GDM1 (cell line): Measurements from ENCODE around the gene SUPV3L1.
"Not testable (repeated sequence)": the region's sequence is repeated elsewhere in the genome, so short reads cannot be mapped to it uniquely, and the experiment has no call there.

Source experiments
- DNase-seq: peaks from one replicate; lab custom pipeline; 2025; lab: John Stamatoyannopoulos, UW

The SUPV3L1 gene

DNA sequence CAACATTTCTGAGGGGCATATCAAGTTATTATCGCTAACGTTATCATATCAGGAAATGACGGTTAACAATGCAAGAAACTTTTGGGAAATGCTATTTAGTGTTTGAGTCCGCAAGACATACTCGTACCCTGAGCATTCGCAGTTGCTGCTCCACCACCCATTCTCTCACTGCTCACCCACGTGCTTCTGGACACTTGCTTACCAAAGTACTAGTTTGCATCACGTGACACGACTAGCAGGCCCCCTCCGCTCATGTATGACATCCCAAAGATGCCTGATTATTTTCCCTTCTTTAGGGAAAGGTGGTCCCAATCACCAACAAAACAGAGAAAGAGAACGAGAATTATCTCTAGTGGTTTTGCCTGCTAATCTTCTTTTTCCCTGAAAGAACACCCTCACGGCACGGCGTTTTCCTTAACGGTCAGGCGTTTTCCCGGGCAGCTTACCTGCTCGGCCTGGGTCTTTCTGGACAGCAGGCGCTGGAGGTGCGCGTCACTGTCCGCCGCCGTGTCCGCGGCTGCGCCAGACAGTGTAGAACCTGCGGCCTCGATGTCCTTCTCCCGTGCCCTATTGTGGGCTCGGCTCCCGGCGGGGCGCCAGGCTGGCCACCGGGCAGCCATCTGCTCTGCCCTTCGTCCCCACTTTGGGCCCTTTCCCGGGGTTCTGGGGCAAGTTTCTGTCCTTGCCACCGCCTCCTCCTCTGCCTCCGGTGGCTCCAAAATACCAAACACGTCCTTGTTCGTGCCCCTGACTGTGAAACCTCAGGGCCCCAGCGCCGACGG, at the start of gene SUPV3L1:
Gene SUPV3L1, plus strand, starts transcription at position 492 of the 782 bp plus-strand sequence. Its CDS starts 58 bp downstream, at position 550.
- DNase-seq, result peak; percentile 90

DNA sequence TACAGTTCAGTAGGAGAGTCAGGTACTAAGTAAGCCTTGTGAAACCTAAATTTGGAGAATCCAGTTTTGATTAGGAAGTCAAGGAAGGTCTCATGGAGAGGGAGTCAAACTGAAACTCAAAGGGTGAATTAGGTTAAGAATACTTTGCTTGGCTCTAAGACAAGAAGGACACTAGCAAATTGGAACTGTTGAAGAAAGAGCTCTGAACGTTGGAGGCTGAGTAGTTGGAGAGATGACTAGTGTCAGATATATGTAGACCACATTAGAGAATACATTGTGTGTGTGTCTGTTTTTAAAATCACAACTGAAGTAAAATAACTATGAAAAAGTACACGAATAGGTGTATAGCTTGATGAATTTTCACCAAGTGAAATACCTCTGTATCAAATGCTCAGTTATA, 49.8 kb upstream of the SUPV3L1 start:
- no peak for DNase-seq

DNA sequence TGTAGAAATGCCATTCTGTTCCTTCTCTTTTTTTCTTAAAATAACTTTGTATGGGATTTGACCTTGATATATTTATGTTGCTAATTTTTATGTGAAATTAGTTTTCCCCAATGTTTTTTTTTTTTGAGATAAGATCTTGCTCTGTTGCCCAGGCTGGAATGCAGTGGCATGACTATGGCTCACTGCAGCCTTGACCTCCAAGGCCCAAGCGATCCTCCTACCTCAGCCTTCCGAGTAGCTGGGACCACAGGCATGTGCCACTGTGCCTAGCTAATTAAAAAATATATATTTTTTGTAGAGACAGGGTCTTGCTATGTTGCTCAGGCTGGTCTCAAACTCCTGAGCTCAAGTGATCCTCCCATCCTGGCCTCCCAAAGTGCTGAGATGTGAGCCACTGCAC, 40.1 kb upstream of the SUPV3L1 start:
- no peak for DNase-seq

DNA sequence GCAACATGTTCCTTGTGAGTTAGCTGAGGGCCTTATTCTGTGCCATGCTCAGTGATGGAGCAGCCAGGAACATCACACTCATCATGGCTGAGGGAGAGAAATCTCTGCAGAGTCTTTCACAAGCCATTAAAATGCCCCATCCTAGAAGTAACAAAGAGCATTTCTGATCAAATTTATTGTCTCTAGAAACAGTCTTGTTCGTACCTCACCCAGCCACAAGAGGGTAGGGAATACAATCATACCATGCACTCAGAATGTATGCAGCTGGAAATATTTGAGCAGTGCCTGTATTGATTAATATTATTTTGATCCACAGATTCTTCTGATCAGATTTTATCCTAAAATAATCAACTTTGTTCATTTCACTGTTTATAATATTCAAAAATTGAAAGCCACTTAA, 38.7 kb upstream of the SUPV3L1 start:
- no peak for DNase-seq

DNA sequence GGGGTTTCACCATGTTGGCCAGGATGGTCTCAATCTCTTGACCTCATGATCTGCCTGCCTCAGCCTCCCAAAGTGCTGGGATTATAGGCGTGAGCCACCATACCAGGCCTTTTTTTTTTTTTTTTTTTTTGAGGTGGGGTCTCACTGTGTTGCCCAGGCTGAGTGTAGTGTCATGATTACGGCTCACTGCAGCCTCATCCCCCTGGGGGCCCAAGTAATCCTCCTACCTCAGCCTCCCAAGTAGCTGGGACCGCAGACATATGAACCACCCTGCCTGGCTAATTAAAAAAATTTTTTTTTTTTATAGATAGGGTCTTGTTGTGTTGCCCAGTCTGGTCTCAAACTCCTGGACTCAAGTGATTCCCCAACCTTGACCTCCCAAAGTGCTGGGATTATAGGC, 38.0 kb upstream of the SUPV3L1 start:
- DNase-seq, result not testable (repeated sequence)

DNA sequence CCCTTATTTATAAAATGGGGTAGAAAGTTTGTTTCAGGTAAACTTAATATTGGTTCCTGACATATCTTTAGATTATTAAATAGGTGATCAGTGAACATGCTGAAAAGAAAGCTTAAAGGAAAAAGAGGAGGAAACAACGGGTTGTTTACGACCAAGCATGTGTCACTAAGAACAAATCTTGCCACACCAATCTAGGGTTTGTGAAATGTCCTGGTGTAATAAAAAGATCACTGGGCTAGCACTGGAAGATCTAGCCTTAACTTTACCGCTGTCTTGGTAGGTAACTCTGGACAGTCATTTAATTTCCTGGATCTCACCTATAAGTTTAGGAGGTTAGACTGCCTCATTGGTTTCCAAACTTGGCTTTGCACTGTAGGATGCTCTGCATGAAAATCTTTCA, 37.1 kb upstream of the SUPV3L1 start:
- DNase-seq, result no peak

DNA sequence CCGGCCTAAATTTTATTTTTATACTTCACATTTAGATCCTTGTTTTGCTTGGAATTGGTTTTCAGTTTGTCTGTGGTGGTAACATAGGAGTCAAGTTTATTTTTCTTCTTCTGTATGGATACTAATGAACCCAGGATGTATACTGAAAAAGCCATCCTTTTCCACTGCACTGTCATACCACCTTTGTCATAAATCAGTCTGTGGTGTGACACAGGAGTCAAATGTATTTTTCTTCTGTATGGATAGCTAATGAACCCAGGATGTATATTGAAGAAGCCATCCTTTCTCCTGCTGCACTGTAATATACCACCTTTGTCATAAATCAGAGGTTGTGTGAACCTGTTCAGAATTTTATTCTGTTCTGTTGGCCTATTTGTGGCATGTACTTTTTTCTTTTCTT, 34.7 kb upstream of the SUPV3L1 start:
- DNase-seq, result no peak

DNA sequence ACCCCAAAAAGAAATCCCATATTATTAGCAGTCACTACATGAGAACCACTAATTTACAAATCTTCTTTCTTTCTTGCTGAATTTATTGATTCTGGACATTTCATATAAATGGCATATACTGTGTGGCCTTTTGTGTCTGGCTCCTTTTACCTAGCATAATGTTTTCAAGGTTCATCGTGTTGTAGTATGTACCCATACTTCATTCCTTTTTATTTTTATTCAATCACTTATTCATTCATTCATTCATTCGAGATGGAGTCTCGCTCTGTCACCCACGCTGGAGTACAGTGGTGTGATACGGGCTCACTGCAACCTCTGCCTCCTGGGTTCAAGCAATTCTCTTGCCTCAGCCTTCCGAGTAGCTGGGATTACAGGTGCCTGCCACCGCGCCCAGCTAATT, 34.2 kb upstream of the SUPV3L1 start:
- DNase-seq, result no peak

DNA sequence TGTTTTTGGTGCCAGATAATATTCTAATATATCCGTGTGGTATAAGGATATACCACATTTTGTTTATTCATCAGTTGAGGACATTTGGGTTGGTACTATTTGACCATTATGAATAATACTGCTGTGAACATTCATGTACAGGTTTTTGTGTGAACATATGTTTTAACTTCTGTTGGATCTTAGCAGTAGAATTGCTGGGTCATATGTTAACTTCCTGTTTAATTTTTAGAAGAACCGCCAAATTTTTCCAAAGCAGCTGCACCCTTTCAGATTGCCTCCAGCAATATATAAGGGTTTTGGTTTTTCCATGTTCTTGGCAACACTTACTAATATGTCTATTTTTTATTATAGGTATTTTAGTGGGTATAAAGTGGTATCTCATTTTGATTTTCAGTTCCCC, 33.3 kb upstream of the SUPV3L1 start:
- DNase-seq, result no peak

DNA sequence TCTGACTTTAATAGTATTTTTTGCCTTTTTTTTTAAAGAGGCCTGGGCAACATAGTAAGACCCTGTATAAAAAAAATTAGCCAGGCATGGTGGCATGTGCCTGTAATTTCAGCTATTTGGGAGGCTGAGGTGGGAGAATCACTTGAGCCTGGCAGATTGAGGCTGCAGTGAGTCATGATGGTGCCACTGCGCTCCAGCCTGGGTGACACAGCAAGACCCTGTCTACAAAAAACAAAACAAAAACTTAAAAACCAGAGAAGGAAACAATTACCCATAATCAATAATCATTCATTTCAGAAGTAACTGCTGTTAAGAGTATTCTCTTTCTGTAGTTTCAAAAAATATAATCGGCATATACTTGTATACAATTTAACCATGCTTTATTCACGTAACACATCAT, 28.1 kb upstream of the SUPV3L1 start:
- DNase-seq, result no peak

DNA sequence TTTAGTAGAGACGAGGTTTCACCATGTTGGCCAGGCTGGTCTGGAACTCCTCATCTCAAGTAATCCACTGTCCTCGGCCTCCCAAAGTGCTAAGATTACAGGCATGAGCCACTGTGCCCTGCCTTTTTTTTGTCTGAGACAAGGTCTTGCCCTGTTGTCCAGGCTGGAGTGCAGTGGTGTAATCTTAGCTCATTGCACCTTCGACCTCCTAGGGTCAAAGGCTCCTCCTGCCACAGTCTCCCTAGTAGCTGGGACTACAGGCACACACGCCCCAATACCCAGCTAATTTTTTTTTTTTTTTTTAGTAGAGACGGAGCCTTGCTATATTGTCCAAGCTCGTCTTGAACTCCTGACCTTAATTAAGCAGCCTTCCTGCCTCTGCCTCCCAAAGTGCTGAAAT, 26.8 kb upstream of the SUPV3L1 start:
- DNase-seq, result no peak

DNA sequence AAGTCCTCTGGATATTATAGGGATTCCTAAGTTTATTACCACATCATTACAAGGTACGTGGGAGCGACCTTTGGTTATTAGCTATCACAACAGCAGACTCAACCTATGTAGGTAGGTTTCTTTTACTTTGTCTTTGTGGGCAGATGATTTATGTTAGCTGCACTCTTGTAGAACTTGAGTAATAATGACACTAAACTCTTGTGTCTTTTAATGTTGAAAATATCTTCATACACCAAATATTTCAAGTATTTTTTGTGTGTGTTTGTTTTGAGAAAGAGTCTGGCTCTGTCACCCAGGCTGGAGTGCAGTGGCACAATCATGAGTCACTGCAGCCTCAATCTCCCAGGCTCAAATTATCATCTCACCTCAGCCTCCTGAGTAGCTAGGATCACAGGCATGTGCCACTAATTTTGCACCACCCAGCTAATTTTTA, 19.2 kb upstream of the SUPV3L1 start:
- DNase-seq, result no peak

DNA sequence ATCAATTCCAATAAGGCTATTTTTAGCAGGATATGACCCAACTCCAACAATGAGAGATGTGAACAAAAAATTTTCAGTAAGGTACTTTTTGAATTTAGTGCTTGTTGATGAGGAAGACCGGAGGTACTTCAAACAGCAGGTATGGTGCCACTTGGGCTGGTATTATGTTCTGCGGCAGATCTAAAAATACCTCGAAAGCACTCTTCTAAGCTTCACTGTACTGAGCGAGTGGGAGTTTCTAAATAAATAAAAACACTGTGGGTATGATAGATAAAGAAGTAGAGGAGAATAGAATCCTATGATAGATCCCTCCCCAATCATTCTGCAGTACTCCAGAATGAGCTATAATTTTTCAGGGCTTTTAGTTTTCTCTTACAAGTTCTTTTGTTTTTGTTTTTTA, 11.5 kb upstream of the SUPV3L1 start:
- DNase-seq, result no peak

DNA sequence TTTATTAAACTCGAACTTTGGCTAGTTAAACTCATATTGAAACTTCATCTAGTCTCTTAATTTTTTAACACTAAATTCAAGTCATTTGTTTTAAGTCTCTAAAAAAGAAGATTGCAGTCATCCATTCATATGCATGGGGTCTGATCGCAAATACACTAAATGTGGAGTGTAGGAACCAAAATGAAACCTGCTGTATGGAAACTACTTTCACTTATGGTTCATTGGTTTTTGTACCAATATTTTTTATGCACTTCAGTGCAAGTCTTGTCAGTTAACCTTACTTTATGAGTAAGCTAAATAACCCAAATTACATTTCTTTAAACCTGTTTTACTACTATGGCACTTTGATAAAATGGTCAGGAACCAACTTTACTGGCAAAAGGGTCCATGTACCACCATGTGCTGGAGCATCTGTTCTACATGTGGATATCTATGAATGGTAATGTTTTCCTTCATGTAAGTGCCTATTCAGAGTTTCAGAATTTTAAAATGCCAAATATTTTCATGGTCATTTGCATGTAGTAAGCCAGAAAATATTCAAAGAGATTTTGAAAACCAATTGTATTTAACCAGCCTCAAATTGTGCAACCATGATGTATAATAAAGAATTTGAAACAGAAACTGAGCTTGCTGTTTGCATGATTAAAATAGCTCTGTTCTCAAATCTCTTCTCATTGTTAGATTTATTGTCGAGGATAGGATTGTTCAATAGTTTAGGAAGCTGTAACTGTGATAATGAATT, 7.6 kb upstream of the SUPV3L1 start:
- DNase-seq, result no peak

DNA sequence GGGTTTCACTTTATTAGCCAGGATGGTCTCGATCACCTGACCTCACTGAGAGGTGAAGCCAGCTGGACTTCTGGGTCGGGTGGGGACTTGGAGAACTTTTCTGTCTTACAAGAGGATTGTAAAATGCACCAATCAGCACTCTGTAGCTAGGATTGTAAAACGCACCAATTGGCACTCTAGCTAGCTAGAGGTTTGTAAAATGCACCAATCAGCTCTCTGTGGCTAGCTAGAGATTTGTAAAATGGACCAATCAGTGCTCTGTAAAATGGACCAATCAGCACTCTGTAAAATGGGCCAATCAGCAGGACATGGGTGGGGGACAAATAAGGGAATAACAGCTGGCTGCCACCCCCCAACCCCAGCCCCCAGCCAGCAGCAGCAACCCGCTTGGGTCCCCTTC, 4.7 kb upstream of the SUPV3L1 start:
- not testable (repeated sequence) for DNase-seq

DNA sequence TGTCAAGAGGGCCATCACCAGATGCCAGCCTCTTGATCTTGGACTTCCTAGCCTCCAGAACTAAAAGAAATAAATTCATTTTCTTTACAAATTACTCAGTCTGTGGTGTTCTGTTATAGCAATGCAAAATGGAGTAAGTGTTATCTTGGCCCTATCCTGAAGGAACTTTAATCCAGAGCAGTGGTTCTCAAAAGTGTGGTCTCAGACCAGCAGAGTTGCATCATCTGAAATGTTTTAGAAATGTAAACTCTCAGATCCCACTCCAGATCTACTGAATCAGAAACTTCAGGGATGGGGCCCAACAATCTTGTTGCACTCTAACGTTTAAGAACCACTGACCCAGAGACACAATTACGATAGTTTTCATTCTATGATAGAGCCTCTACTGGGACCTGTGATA, 3.2 kb upstream of the SUPV3L1 start:
- DNase-seq, result no peak

DNA sequence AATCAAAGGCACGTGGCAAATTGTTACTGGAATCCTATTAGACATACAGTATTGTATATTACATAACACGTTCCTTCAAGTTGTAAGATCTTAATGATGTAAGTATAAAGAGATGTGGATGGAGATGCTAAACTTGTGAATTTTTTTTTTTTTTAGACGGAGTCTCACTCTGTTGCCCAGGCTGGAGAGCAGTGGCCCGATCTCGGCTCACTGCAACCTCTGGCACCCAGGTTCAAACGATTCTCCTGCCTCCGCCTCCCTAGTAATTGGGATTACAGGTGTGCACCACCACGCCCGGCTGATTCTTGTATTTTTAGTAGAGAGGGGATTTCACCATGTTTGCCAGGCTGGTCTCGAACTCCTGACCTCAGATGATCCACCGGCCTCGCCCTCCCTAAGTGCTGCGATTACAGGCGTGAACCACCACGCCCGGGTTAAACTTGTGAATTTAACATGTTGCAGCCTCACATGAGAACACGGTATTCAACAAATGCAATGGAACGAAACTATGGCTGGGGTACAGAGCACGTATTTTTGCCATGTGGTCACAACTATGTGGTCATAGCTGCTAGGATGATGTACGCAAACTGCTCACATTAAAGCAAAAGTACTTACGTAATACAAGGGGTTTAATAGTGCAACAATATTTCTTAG, 818 bp upstream of the SUPV3L1 start:
- peak; percentile 55 for DNase-seq

DNA sequence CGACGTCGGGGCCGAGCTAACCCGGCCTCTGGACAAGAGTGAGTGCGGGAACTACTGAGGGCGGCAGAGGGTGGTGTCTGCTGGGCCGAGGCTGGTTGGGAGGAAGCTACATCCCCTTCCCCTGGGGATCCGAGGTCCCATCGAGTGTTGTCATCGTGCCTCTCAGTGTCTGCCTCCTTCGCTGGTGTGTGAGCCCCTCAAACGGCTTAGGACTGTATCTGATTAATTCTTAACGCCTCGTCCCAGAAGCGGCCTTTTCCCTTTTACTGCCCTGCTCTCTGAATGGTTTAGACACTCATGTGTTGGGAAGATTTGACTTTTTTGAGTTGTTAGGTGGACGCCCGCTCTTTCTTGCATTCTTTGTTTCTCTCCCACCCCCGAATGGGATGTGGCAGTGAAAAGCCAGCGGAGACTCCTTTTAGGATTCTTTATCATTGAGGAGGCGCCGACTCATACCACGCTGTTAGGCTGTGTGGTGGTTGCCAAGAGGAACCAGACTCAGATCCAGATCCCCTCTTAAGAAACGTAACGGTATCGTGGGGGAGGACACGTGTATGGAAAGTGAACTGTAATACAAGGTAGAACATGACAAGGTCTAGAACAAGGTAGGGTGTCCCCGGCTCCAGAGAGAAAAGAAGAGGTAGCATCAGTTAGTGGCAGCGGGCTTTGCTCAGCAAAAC, 631 bp downstream of the SUPV3L1 start:
- no peak for DNase-seq

DNA sequence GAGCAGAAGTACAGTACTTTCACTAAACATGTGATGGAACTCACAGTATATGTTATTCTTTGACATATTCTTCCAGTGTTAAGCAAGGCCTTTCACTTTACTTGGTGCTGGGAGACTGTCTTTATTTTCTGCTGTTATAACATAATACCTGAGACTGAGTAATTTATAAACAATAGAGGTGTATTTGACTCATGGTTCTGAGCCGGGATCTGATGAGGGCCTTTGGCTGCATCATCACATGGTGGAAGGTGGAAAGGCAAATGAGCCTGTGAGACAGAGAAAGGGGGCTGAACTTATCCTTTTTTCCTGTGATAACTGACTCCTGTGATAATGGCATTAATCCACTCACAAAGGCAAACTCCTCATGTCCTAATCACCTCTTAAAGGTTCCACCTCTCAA, 1.4 kb downstream of the SUPV3L1 start:
- DNase-seq, result no peak

DNA sequence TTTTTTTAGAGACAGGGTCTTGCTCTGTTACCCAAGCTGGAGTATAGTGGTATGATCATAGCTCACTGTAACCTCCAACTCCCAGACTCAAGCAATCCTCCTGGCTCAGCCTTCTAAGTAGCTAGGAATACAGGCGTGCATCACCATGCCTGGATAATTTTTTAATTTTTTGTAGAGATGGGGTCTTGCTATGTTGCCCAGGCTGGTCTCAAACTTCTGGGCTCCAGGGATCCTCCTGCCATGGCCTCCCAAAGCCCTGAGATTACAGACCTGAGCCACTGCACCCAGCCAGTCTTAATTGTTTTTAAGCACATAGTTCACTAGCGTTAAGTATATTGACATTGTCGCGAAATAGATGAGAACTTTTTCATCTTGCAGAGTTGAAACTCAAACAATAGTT, 2.0 kb downstream of the SUPV3L1 start:
- DNase-seq, result no peak

DNA sequence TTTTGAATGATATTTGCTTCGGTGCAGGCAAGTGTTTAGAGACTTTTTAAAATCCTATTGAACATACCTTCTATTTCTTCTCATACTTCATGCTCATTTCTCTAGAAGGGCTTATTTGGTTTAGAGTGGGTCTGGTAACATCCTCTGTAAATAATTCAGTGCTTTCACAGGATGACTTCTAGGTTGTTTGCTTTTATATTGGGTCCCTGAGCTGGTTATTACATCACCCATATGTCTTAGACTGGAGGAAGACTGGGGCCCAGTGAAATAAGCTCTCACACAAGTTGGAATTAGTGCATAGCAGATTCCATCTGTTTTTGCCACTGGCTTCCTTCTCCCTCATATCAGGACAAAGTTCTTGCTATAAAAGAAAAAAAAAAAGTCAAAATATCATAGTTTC, 6.5 kb downstream of the SUPV3L1 start:
- DNase-seq, result no peak

DNA sequence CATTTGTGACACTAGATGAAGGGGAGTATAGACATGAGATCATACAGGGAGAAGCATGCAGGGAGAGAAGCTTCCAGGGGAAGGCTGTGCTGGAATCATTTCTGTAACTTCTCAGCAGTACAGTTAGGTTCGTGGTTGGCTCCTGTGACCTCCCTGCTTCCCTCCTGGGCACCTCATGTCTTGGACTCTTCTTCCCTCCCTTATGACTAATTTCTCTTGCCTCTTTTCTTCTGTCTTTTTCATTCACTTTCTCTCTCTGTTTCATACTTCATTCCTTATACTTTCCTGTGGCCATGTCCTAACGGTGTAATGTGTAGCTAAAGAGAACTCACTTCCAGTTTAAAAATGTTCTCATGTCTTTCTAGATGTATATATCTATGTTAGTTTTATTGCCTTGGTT, 21.0 kb downstream of the SUPV3L1 start:
- DNase-seq, result no peak

DNA sequence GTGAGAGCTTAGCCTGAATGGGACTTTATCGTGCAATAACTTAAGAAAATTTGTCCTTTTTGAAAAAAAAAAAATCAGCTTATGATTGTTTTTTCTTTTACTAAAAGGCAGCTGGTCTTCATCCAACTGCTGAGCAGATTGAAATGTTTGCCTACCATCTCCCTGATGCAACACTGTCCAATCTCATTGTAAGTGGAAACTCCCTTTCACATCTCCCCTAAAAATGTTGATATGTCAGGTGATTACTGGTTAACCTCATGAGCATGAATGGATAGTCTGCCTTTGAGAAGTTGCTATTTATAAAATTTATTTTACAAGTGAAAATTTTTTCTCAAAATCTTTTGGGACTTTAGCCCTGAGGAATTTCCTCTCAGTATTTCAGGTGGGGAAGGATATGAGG, 22.3 kb downstream of the SUPV3L1 start:
- DNase-seq, result no peak
